ENCODE measurements around the gene DLGAP1.
"Not testable (repeated sequence)": the region's sequence is repeated elsewhere in the genome, so short reads cannot be mapped to it uniquely, and the experiment has no call there.

DLGAP1 gene

DNA sequence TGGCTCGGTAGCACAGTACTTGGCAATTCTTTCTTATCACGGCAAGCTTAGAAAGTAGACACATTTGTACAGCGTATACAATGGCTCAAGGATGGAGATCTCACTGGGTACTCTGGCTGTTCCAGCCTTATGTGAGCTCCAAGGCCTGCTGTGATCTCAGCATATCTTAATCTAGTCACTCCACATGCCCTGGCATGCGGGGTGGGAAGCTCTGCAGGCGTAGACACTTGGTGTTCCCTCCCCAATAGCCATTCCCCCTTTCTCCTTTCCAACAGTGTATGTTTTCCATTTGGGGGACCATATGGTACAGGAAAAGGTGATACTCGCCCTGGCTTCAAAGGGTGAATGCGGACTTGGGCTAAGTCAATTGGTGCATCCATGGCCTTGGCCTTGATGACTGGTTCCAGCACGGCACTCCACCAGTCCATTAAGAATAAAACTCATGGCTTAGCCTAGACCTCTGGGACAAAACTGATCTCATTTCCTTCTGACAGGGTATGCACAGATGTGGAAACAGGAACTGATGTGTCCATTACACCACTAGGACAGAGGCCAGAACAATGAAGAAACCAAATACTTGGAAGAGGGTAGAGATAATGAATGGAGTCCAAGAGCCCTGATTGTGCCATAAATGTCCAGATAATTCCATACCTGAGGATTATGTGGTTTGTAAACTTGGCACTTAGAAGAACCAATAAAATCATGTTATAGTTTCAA lies 976.7 kb downstream of the DLGAP1 start:
- peak; percentile 52 for DNase-seq

DNA sequence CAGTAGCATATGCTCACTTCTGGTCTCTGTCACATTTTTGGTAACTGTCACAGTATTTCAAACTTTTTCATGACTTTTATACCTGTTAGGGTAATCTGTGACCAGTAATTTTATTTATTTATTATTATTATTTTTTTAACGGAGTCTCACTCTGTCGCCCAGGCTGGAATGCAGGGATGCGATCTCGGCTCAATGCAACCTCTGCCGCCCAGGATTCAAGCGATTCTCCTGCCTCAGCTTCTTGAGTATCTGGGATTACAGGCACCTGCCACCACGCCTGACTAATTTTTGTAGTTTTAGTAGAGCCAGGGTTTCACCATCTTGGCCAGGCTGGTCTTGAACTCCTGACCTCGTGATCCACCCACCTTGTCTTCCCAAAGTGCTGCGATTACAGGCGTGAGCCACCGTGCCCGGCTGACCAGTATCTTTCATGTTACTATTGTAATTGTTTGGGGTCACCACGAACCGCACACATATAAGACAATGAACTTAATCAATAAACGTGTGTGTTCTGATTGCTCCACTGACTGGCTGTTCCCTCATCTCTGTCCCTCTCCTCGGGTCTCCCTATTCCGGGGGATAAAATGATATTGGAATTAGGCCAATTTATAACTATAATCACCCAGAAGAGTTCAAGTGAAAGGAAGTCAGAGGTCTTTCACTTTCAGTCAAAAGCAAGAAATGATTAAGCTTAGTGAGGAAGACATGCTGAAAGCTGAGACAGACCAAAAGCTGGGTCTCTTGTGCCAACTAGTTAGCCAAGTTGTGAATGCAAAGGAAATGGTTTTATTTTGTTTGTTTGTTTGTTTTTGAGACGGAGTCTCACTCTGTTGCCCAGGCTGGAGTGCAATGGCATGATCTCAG lies 982.2 kb downstream of the DLGAP1 start:
- no peak for DNase-seq

DNA sequence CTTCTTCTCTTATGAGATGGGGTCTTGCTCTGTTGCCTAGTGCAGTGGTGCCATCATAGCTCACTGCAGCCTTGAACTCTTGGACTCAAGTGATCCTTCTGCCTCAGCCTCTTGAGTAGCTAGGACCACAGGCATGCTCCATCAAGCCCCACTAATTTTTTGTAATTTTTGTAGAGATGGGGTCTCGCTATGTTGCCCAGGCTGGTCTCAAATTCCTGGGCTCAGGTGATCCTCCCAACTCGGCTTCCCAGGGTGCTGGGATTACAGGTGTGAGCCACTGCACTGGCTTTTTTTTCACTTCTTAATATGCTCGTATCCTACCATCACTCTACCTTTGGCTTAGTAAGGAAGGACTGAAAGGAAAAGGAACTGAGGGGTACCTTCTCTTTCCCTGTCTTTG lies 983.0 kb downstream of the DLGAP1 start:
- not testable (repeated sequence) for DNase-seq

DNA sequence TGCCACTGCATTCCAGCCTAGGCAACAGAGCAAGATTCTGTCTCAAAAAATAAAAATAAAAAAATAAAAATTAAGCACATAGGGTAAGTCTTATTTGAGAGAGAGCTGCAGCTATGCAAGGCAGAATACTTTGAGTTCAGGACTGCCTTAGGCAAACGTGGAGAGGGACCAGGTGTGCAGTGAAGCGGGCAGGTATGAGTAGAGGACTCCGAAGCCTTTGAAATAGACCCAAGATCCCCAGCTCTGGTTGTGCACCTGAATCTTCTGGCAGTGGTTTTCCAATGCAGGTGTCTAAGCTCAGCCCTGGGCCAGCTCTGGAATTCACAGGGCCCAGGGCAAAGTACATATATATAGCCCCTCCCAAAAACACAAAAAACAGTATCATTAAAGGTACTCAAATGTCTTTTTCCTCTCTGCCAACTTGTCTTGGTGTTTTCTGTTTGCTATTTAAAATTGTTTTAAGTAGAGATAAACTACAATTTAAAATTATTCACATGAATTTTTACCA lies 983.9 kb downstream of the DLGAP1 start:
- DNase-seq, result no peak

DNA sequence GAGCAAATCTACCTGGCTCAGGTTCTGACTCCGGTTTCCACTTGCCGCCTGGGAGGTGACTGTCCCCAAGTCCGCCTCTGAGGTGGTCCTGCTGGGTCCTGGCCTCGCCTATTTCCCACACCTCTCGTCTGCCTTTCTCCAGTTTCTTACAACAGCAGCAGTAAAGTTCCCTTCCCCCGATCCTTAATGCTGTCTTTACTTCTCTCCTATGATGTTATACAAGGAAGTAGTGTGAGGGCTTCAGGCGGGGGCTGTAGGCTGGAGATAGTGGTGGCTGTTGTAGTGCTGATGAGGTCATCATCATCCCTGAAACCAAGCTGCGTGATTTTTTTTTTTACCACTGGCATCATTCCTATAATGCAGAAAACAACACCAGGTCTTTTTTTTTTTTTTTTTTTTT lies 986.3 kb downstream of the DLGAP1 start:
- DNase-seq, result no peak

DNA sequence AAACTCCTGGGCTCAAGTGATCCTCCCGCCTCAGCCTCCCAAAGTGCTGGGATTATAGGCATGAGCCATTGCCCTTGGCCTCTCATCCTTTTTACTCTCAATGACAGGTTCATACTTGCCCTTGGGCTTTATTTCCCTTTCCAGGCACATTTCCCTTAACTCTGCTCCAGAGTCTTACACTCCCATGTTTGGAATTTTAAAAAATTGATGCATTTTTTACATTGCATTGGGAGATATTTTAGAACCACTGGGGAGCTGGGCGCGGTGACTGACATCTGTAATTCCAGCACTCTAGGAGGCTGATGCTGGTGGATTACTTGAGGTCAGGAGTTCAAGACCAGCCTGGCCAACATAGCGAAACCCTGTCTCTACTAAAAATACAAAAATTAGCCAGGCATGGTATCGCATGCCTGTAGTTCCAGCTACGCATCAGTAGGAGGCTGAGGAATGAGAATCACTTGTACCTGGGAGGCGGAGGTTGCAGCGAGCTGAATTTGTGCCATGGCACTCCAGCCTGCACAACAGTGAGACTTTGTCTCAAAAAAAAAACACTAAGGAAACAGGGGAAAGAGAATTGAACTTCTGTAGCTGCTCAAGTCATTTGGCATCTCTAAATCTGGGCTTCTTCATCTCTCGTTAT lies 986.9 kb downstream of the DLGAP1 start:
- DNase-seq, result no peak

DNA sequence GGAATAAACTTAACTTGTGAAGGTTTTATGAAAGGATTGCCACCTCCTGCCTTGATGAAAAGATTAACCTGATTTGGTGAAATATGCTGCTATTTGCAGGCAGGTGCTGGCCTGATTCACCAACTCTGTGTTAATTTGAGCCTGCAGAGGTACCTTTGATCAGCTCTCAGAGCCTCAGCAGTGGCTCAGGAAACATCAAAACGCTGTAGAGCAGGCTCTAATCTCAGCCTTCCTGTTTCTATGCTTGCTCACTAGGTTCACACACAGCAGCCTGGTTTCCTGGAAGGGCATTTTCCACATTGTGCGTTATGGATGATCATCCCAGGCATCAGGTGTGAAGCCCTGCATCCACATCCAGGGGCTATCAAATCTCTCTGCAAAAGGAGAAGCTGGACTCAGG lies 988.2 kb downstream of the DLGAP1 start:
- no peak for DNase-seq

DNA sequence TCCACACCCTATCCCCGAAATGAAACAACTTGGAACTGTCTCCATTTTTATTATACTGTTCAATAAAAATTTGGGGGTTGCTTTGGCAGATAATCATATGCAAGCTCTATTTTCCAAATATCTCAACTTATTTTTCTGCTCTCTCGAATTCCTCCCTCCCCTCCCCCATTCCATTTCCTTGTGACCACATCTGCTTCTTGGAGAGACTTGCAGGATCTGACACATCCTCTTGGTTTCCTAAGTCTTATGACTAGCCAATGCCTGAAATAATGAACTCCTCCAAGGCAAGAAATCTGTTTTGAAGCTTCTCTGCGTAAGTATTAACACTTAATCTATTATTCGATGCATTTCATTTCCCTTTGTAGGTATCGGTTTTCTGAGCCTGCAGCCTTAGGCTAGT lies 989.1 kb downstream of the DLGAP1 start:
- DNase-seq, result no peak

DNA sequence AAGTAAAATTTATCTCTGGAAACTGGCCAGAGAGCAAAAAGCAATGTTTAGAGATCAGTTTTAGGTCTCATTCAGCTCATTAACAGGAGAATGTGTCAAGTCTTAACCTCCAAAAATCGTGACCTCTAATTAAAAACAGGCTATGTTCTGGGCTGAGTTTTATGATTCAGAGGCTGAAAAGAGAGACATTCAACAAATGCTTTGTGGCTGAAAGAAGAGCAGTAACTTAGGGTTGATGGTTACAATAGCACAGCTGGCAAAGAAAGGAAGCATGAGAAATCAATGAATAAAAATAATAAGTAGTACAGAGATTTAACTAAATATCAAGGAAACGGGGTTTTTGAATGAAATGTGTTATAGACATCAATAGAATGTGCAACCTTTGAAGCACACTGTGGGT lies 992.1 kb downstream of the DLGAP1 start:
- DNase-seq, result no peak

DNA sequence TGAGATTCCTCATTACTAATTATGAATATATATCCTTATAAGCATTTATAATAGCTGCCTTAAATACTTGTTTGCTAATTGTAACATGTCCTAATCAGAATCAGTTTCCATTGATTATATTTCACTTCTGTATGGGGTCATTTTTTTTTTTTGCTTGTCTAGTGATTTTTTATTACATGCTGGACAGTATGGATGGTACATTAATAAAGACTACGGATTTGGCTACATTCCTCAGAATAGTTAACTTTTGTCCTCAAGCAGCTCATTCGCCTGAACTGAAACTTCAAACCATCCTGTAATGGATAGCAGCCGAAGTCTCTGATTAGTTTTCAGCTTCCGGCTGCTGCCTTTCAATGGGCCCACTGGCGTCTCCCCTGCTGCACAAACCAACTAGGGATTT lies 993.4 kb downstream of the DLGAP1 start:
- DNase-seq, result no peak

DNA sequence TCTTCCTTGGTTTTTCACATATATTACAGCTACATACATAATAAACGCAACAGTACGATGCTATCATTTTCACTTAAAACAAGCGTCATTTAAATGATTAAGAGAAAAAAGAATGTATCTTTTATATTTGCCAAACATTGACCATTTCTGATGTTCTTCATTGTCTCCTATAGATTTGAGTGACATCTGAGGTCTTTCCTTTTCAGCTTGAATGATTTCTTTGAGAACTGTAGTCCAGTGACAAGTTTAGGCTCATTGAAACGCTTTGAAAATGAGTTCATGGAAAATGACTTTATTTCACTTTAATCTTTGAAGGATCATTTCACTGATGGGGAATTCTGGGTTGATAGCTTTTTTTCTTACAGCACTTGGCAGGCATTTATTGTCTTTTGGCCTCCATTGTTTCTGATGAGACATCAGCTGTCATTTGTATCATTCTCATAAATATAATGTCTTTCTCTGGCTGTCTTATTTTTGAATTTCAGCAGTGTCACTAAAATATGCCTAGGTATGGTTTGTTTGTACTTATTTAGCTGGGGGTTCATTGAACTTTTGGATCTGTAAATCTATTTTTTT lies 994.2 kb downstream of the DLGAP1 start:
- no peak for DNase-seq

DNA sequence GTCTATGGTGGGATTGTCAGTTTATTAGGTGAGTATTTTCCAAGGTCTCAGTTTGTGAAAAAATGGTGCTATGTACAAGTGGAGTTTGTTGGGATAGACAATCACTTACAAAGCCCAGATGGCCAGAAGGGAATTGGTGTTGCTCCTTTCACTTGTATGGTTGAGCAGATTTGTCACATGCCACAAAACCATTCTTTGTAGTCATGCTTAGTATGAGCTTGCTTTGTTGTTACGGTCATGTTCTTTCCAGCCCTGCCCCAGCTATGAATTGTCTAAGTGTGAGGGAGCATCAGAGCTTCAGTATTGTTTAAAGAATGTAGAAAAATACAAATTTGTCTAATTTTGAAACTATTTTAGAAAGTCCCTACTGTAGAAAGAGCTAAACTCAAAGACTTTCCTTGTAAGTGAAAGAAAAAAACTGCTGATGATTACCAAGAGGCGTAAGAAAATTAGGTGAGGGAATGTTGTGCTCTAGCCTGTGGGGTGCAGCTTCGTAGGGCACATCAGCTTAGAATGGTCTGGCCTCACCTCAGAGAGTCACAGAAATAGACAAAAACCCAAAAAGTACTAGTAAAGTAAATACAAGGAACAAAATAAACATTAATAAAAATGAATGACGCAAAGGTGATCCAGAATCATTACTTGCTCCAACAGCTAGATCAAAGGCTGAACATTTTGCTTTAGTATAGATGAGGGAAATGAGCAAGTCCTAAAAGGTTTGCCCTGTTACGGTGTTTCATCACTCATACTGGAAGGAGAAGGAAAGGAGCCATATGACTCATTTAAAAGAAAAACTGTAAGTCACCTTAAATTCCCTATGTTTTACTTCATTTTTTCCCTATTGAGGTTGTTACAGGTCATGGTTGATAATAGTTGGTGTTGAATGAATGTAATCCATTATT lies 995.9 kb downstream of the DLGAP1 start:
- no peak for DNase-seq

DNA sequence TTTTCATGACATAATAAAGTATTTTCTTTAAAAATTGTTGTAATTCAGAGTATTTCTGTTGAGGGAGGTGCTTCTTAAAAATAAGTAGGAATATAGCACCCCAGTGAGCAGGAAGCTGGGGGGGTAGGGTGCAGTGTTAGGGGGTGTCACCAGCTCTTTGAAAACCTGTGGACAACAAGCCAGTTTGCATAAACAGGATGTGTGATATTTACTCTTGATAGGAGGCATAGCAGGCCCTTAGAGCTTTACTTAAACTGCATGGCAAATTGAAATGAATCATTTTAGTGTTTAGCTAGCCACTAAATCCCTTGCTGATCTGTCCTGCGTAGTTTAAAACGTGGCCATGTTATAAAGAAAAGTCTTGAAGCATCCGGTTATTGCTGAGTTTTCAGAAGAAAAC lies 996.7 kb downstream of the DLGAP1 start:
- no peak for DNase-seq

DNA sequence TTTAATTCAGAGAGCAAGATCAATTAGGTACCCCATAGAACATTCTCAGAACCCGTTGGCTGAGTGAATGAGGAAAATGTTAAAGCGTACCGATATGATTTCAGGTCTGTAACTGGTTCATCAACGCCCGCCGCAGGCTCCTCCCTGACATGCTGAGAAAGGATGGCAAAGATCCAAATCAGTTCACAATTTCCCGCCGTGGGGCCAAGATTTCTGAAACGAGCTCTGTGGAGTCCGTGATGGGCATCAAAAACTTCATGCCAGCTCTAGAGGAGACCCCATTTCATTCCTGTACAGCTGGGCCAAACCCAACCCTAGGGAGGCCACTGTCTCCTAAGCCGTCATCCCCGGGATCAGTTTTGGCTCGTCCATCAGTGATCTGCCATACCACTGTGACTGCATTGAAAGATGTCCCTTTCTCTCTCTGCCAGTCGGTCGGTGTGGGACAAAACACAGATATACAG lies 997.8 kb downstream of the DLGAP1 start:
- DNase-seq, result no peak

DNA sequence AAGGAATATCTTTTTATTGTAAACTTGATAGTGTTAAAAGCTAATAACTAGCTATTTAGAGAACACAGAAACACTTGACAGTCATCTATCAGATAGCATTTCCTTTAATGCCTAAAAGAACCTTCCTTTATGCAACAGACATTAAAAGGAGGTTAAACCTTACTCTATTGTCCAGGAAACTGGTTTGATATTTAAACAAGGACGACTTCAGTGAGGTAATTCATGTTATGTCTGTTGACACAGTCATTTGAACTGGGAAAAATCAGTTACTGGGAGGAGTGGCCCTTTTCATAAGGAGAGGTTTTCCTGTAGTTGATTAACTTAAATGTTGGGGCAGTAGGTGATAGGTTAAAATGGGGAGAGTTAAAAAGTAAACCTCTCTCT lies 998.4 kb downstream of the DLGAP1 start:
- no peak for DNase-seq

DNA sequence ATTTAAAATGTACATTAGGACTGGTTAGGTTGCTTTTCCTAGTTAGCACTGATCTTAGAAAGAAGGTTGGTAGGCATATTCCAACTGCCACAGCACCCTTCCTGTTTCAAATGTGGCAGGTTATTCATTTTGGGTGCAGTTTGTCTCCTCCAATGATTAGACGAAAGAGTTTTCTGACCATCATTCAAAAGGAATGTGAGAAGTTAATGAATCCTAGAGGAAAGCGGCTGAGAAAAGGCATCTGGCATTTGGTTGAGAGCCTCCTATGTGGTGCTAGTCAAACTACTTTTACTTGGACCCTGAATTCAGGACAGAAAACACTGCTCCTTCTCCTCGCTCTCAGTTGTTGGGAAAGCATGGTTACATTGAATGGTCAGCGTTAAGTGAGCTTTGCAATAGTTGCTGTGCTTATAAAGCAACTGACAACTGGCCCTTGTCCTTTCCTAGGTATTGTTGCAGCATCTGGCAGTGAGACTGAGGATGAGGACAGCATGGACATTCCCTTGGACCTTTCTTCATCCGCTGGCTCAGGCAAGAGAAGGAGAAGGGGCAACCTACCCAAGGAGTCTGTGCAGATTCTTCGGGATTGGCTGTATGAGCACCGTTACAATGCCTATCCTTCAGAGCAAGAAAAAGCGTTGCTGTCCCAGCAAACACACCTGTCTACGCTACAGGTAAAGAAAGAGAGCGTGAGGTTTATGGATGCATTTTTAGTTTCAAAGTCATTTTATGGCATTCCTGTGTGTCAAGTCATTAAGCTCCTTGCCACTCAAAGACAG lies 999.0 kb downstream of the DLGAP1 start:
- DNase-seq, result no peak

DNA sequence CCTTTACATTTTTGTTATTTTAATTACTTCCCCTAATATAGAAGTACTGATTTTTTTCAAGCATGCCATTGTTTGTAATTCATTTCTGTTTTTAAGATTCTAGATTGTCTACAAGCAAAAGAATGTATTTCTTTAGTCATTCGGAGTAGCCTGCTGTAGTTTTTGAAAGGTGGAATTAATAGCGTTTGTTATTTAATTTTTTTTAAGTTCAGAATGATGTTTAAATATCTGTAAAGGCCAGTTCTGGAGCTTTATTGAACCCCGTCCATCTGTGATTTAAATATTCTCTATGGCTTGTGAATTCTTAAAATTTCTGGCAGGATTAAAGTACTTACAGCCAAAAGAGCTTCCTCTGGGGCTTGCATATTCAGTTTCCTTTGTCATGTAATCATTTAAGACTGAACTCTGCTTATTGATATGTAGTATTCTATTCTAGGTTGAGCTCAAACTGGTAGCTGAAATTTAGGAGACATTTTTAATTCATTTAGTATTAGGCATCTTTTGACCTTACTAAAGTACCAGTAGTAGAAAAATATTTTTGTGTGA lies 999.9 kb downstream of the DLGAP1 start:
- no peak for DNase-seq

DNA sequence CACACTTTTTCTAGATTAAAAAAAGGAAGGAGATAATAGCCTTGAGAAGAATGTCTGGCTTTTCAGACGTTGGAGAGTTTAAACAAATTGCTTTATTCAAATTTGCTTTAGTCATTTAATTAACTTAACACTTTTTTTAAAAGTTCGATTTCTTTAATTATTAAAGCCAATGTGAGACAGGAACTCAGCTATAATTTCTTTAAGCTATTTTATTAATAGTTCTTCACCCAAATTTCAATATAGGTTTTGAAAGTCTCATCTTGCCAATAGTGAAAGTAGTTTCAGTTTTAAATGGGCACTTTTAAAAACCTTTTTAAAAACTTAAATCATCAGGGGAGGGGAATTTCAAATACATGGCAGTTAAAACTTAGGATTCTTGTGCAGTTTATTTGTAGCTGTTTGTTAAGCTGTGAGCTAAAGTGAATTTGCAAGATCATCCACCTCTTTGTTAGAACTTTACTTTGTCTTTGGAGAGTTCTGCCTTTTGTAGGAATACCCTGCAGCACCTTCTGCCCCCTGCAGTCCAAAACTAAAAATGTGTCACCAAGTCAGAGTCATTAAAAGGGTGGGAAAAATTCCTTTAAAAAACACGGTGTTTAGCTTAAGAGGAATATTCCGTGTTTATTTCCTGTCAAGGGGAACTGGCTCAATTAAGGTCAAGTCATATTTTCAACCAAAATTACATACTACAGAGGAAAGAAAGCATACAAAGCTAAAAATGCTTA lies 1000.6 kb downstream of the DLGAP1 start:
- peak; percentile 41 for DNase-seq

DNA sequence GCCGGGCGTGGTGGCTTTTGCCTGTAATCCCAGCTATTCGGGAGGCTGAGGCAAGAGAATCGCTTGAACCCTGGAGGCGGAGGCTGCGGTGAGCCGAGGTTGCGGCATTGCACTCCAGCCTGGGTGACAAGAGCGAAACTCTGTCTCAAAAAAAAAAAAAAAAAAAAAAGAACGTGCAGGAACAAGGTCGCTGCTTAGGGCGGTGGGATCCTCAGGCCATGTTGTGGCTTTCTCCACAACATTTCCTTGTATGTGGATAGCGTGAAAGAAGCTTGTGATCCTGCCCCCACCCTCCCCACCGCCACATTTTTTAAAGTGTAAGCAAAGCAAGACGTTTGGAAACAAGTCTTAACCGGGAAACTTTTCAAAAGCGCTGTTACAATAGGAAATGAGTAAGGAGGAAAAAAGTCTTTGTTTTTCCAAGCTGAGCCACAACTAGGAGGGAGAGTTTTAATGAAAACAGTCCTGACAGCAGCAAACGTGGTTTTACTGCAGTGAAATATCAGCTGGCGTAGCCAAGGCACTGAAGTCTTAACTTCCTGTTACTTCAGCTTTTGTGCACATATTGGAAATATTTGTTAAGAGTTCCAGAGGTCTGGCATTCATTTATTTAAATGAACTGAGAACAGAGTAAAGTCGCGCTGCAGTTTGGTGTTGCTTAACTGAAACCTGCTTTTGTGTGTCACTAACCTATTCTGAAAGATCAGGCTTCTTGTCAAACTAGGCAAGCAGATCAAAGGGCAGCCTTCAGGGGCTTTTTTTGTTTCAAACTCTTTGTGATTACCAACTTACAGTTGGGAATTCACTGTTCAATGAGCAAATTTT lies 1001.4 kb downstream of the DLGAP1 start:
- DNase-seq, result peak; percentile 60

Data from GF-D8 (cell line).